Prostate gland (tissue), 2 donors: Measurements from ENCODE around the gene PSMC5.

Experiments used
- POLR2A ChIP-seq: fragments of 450-650 bp; IDR thresholded peaks from one replicate; pipeline ENCODE4 v1.6.1; 2016; ENCODE audit warnings: antibody characterized with exemption, mild to moderate bottlenecking
- TF ChIP-seq, protein P1 (sequence below), 4 experiments: fragments of 200-600 bp in 2 of 4; fragments of 450-650 bp in 2 of 4; sonication (generic) in 2 of 4; IDR thresholded peaks; 1 replicate in 3 of 4; 2 replicates in 1 of 4; pipeline ENCODE4 v1.5.1; 2016 to 2019; ENCODE audit warnings: antibody characterized with exemption in 4 of 4, mild to moderate bottlenecking in 2 of 4, moderate library complexity in 2 of 4

GRCh38 chr17:63786971-63787711 lies 40.1 kb upstream of the PSMC5 start:
- TF ChIP-seq, protein P1, sequence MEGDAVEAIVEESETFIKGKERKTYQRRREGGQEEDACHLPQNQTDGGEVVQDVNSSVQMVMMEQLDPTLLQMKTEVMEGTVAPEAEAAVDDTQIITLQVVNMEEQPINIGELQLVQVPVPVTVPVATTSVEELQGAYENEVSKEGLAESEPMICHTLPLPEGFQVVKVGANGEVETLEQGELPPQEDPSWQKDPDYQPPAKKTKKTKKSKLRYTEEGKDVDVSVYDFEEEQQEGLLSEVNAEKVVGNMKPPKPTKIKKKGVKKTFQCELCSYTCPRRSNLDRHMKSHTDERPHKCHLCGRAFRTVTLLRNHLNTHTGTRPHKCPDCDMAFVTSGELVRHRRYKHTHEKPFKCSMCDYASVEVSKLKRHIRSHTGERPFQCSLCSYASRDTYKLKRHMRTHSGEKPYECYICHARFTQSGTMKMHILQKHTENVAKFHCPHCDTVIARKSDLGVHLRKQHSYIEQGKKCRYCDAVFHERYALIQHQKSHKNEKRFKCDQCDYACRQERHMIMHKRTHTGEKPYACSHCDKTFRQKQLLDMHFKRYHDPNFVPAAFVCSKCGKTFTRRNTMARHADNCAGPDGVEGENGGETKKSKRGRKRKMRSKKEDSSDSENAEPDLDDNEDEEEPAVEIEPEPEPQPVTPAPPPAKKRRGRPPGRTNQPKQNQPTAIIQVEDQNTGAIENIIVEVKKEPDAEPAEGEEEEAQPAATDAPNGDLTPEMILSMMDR (IDR thresholded peaks at IDR 0.05), result no peak
- no peak for TF ChIP-seq POLR2A
